Measurements from ENCODE around the gene GNG3.
"Not testable (repeated sequence)": the region's sequence is repeated elsewhere in the genome, so short reads cannot be mapped to it uniquely, and the experiment has no call there.

Gene GNG3

DNA sequence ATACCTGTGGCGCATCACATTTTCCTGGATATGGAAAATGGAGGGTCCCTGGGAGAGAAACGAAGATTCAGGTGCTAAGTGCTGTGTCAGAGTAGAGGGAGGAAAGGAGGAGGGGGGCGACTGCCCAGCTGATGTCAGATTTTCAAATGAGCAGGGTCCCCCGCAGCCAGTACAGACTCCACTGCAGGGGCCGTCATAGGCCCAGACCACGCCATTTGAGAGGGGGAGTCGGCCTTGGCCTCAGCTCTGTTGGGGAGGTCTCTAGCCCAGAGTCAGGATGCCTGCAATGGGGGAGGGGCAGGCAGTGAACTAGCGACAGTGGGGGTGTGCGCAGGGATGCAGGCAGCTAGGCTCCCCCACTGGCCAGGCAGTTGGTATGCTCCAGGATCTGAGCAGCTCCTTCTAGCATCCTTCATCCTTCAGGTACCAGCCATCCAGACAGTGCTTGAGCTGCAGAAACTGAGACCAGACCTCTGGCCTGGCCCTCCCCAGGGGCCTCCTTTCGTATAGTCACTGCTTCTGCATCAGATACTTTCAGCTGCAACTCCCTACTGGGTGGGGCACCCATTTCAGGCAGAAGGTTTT is at the start of gene GNG3, which contains the start of gene BSCL2:
Gene GNG3, plus strand, starts transcription at position 400 of the 585 bp plus-strand sequence. CDS start 620 bp downstream, outside the sequence.
Gene BSCL2, minus strand, starts transcription at position 148 of the 585 bp plus-strand sequence. CDS start 229 bp downstream, outside the sequence.
- DNase-seq: no peak

DNA sequence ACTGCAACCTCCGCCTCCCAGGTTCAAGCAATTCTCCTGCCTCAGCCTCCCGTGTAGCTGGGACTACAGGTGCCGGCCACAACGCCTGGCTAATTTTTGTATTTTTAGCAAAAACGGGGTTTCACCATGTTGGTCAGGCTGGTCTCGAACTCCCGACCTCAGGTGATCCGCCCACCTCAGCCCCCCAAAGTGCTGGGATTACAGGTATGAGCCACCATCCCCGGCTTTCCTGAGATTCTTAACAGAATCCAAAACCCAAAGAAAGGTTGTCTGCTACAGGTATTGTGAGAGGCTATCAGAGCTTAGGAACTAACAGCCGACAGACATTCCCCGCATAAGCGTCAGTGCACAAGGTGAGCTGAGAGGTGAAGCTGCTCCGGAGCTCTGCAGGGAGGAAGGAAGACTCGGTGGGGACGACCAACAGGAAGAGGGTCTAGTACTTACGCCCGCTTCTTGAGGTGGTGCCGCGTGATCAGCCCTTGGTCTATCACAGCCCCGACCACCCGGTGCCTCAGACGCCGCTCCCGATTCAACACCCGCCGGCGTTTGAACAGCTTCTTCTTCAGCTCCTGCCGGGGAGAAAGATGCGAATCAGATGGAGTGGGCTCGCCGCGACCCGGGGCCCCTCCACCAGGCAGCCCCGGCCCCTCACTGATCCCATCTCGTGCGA is 42.9 kb upstream of the GNG3 start:
- no peak for DNase-seq

DNA sequence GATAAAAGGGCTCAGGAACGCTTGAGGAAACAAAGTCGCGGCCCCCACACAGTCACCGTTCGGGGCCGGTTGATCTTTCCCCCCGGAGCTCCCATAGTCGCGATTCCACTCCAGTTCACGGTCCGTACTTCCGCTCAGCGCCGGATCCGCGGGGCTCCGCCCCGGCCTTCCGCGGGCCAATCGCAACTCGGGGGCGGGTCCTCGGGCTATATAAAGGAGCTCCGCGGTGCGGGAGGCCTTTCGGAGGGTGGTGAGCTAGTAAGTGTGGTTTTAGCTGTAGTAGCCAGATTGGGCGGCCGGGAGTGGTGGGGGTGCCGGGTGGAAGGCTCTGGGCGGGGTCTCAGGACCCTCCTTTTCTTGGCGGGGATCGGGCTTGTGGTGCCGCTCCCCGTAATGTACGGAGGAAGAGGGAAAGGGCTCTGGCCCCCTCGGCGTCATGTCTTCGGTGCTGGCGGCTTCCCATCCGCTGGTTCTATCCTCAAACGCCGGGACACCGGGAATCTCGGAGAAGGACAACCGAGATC is 42.3 kb upstream of the GNG3 start, which contains the start of the genes C11orf98 and CSKMT:
Gene C11orf98, minus strand, starts transcription at position 136 of the 524 bp plus-strand sequence. Its CDS starts 41 bp downstream, at position 95.
Gene CSKMT, plus strand, starts transcription at position 238 of the 524 bp plus-strand sequence. CDS start 568 bp downstream, outside the sequence.
- peak; percentile 75 for DNase-seq

DNA sequence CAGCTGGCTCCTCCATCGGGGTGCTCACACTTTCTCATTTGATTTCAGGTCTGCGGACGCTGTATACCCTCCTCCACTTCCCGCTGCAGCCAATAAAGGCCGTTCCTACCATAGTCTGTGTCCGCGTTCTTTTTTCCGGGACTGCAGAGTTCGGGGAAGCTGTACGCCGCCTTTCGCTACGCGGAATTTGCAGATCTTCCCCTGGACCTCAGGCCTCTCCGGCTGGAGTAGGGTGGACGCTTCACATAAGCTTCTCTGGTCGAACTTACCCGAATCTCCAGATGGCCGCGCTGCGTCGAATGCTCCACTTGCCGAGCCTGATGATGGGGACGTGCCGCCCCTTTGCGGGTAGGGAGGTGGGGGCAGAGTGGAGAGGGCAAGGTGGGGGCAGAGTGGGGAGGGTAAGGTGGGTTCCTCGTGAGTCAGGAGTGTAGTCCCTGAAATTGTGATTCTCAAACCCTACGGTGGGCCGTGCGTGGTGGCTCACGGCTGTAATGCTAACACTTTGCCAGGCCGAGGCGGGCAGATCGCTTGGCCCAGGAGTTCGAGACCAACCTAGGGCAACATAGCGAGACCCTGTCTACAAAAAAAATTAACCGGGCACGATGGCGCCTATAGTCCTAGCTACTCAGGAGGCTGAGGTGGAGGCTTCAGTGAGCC is 41.7 kb upstream of the GNG3 start:
- no peak for DNase-seq

DNA sequence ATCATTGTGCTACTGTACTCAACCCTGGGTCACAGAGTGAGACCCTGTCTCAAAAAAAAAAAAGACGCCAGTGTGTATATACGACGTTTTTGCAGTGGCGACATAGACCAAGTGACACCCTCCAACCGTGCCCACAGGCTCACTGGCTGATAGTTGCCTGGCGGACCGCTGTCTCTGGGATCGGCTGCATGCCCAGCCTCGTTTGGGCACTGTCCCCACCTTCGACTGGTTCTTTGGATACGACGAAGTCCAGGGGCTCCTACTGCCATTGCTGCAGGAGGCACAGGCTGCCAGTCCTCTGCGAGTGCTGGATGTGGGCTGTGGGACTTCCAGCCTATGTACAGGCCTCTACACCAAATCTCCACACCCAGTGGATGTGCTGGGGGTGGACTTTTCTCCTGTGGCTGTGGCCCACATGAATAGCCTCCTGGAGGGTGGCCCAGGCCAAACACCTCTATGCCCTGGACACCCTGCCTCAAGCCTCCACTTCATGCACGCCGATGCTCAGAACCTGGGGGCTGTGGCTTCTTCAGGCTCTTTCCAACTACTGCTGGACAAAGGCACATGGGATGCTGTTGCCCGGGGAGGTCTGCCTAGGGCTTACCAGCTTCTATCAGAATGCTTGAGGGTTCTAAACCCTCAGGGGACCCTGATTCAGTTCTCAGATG is 41.1 kb upstream of the GNG3 start:
- DNase-seq: no peak

DNA sequence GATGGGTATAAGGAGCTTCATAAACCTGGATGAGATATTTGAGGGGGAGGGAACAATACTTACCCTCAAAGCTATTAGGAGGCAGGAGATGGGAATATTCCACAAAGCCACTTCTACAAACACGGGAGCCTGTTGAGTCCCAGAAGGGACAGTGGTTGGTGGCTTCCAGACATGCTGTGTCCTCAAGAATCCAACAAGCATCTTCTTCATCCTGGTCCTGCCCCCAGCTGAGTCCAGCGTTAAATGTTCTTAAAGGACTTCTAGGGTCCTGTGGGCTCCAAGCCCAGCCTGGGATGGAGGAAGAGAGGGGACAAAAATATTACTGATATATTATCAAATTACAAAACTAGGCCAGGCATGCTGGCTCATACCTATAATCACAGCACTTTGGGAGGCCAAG is 40.0 kb upstream of the GNG3 start:
- no peak for DNase-seq

DNA sequence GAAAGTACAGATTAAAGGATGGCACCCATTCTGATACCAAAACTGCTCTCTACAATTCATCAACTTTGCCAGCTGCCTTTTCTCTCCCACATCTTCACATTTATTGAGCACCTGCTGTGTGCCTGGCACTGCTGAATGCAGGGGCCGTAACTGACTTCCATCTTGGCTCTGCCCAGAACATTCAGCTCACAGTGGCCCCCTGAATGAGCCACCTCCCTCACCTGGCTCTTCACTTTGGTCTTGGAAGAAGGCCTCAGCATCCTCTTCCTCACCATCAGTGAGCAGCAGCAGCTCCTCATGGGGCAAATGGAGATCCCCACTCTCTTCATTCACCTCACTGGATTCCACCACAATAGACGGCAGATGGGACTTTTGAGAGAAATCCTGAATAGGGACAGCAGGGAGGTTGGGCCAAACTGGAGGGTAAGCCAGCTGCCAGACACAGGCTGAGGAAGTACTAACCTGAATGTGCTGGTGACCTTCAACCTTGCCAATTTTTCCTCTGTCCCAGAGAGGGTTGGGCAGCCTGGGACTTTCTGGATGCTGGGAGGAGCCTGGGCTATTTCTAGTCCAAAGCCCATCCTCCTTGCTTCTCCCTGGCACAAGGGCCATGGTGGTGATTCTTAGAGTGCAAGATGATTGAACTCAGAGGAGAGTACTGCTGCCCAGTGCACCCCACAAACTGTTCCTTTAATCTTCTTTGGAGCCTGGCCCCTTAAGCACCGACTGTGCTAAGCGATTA is 37.9 kb upstream of the GNG3 start:
- DNase-seq: no peak

DNA sequence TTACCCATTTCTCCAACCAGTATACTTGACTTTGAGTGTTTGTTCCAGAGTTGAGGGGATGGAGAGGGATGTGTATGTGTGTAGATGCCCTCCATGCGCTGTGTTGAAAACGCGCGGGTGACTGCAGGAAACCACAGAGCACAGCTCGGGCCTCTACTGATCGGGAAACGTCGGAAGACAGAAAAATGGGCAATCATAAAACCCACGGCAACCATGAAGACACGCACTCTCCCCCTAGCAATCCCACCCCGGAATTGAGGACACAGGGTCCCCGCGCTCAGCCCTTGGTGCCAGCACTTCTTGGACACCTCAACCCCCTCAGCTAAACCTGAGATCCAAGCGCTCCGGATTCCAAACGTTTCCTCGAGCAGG is 36.3 kb upstream of the GNG3 start:
- DNase-seq: no peak

DNA sequence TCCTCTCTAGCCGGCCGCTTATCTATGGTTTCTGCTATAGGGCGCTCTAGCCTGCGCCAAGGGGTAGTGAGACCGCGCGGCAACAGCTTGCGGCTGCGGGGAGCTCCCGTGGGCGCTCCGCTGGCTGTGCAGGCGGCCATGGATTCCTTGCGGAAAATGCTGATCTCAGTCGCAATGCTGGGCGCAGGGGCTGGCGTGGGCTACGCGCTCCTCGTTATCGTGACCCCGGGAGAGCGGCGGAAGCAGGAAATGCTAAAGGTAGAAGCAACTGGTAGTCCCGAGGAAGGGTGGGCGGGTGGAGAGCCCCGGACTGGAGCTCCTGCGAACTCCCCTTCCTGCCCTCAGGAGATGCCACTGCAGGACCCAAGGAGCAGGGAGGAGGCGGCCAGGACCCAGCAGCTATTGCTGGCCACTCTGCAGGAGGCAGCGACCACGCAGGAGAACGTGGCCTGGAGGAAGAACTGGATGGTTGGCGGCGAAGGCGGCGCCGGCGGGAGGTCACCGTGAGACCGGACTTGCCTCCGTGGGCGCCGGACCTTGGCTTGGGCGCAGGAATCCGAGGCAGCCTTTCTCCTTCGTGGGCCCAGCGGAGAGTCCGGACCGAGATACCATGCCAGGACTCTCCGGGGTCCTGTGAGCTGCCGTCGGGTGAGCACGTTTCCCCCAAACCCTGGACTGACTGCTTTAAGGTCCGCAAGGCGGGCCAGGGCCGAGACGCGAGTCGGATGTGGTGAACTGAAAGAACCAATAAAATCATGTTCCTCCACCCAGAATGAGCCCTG is 35.7 kb upstream of the GNG3 start, which contains the start of the genes LBHD1 and UQCC3:
Gene LBHD1, minus strand, starts transcription at position 660 of the 782 bp plus-strand sequence. CDS start 2,236 bp downstream, outside the sequence.
Gene UQCC3, plus strand, starts transcription at position 66 of the 782 bp plus-strand sequence. Its CDS starts 73 bp downstream, at position 139.
- peak; percentile 19 for DNase-seq

DNA sequence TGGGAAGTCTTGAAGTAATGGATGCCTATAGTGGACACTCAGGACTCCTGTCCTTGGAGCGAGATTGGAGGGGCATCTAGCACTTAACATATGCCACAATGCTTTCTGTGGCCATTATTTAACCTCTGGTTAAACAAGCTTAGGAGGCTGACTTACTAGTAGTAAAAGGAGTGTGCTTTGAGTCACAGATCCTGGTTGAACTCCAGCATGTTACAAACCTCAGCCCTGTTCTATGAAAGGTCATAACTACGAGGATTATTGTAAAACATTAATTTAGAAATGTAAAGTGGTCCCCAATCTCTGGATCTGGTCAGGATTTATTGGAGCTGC is 34.3 kb upstream of the GNG3 start:
- no peak for DNase-seq

DNA sequence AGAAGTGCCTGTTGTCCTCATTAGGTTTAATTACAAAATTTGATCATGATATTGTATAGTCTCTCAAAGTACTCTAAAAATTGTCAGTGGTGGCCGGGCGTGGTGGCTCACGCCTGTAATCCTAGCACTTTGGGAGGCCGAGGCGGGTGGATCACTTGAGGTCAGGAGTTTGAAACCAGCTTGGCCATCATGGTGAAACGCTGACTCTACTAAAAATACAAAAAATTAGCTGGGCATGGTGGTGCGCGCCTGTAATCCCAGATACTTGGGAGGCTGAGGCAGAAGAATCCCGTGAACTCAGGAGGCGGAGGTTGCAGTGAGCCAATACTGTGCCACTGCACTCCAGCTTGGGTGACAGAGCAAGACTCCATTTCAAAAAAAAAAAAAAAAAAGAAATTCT is 32.1 kb upstream of the GNG3 start:
- not testable (repeated sequence) for DNase-seq

DNA sequence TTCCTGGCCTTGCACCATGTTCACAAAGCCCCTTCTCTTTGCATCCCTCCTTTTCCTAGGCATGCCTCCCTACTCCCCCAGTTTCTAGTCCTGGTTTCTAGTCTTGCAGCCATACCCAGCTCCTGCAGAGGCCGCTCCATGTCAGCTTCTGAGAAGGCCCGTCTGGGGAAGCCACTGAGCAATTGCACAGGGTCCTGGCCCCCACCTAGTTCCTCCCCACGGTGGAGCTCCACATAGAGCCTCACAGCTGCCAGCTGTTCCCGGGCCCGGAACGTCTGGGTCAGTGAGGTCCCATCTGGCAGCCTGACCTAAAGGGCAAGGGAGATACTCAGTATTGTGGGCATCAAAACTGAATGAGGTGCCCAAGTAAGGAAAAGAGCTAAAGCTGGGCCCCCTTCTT is 30.8 kb upstream of the GNG3 start:
- no peak for DNase-seq

DNA sequence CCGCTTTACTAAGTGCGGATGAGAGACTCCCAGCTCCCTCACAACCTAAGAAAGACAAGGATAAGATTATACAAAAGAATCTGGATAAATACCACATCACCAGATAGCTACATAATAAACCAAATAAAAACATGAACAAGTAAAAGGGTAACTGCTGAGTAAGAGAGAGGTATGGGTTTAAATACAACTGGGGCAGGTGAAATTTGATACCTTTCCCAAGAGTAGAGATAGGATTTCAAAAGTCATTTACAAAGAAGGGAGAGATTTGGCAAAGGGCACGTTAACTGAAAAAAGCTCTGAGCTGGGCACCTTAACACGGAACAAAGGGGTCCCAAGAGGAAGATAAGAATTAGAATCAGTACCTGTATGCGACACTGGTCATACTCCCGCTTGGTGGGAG is 30.3 kb upstream of the GNG3 start:
- DNase-seq: no peak

DNA sequence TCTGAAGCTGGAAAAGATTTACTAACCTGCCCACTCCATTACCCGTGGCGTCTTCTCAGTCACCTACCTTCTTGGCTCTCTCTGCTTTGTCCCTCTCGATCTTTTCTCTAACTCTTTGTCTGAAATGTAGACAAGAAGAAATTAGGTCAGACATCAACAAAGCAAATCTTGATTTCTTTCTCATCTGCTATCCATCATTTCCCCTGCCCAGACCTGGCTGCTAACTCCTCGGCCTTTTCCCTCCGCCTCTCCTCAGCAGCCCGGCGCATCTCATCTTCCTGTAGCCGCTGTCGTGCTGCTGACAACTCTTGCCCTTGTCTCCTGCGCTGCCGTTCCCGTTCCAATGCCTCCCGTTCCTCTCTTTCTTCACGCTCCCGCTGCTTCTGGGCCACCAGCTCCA is 29.8 kb upstream of the GNG3 start:
- DNase-seq: no peak

DNA sequence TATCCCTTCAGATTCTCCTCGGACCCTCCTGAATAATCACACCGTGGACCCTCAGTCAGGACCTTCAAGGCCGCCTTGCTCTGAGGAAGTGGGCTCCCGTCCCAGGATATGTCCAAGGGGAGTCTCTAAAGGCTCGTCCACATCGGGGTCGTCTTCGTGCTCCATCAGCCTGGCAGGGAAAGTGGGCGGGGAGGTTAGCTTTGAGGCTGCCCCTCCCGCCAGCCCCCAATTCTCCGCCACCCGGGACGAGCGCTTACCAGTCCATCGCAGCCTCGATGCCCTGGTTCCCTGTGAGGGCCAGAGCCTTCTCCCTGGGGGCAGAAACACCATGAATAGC is 29.1 kb upstream of the GNG3 start:
- no peak for DNase-seq

DNA sequence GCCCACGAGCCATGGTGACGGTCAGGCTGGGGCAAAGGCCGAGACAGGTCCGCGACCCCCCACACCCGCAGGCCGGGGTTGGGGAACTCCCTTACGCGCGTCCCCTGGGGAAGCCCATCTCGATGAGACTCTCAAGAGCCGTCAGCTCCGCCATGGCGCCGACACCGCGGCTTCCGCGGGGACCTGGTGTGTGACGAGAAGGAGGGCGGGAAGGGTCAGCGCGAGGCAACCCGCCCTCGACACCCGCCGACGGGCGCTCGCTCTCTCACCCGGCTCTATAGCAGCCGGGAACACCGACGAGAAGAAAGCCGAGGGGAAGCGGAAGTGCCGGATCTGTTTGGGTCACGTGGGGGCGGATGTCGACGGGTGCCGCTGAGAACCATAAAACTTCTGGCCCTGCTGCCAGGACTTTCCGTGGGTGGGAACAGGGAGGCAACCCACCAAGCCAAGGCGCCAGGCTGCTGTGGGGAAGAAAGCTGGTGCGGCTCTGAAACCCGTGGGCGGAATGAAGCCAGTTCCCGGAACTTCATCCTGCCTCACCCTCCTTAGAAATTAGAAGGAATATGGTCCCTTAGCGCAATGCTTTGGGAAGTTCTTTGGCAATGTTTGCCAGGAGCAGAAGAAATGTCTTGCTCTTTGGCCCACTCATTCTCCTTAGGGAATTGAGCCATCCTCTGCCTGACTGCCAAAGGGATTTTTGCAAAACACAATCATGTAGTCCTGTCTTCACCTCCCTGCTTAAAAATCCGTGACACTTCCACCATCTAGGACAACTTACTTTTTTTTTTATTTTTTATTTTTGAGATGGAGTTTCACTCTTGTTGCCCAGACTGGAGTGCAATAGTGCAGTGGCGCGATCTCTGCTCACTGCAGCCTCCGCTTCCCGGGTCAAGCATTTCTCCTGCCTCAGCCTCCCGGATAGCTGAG is 28.4 kb upstream of the GNG3 start, which contains the start of gene UBXN1:
Gene UBXN1, minus strand, starts transcription at position 304 of the 927 bp plus-strand sequence. Its CDS starts 150 bp downstream, at position 154.
- peak; percentile 19 for DNase-seq

DNA sequence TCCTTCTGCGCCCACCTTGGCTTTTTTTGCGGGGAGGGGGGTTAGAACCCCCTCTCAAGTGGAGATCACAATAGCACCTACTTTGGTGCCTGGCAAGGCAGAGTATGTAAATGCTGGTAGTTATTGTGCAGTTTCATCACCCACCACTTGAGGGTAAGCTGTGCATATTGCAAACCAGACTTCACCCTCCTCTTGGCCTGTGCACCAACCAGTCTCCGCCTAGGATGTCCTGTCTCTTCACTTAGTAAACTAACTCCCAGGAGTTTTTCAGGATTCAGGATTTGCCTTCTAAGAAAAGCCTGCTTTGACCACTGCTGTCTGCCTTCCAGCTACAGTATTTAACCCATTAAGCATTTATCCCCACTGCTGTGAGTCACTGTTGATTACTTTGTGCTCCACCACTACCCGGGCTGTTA is 26.6 kb upstream of the GNG3 start:
- DNase-seq: peak; percentile 13

DNA sequence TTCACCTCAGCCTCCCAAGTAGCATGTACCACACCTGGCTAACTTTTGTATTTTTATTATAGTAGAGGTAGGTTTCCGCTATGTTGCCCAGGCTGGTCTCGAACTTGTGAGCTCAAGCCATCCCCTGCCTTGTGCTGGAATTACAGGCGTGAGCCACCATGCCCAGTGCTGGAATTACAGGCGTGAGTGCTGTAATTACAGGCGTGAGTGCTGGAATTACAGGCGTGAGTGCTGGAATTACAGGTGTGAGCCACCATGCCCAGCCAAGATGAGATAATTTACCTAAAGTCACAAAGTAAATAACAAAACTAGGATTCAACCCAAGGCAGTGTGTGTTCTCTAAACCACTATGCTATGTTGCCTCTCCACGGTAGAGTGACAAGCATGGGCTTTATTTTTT is 25.0 kb upstream of the GNG3 start:
- no peak for DNase-seq

DNA sequence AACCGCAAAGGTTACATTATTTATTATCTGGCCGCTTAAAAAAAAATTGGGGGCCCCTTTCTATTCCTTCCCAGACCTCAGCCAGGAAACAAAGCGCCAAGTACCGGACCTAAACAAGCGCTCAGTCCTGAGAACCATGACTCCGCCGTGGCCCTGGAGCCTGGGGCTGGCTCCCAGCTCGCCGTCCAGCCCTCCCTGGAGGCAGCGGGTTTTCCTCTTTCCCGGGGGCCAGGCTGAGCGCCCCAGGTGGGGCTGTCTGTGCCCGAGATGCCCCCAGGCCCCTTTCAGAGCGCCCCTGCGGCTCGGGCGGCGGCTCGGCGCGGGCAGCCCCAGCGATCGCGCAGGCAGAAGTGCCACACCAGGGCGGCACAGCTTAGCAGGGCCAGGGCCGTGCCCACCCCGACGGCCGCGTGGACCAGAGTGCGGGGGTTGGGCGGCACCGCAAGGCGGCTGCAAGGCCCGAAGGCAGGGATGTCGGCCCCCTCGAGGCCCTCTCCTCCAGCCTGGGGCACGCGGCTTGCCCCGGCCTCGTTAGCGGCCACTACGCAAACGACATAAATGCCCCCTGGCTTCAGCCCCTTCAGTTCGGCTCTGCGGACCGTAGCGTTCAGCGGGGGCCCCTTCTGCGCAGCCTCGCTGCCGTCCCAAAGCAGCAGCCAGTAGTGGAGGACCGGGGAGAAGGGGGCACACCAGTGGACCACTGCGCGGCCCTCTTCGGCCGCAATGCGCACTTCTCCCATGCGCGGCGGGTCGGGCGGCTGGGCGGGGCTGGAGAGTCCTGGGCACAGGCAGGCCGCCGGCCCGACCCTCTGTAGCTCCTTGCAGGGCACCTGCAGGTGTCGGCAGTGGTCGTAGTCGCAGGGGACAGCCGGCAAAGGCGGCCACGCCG is 19.7 kb upstream of the GNG3 start:
- no peak for DNase-seq

Data from NCI-H2081 treated with DMSO at 0.1 percent for 48 hours (cell line).